ENCODE data around the gene SUPT3H. TPM values are rescaled to one million over a fixed set of nuclear protein-coding genes. Genes with fewer than 3 reads are reported as not detected.

Gene SUPT3H
- total RNA-seq, 1 donor from 2014 or later: 2.6 TPM

DNA sequence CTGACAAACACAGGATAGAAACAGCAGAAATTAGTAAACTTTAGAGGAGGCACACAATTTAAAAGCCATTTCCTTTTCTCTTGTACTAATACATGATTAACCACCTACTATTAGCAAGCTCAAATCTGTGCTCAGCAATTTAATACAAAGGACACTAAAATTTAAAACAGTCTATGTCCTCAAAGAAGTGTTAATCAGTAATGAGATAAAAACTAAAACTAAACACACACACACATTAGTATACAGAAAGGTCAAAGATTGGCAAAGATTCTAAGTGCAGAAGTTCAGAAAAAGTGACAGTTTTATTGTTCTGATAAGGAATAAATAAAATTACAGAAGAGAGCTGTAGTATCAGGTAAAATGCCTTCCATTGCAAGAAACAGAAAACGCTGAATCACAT lies 123.5 kb downstream of the SUPT3H start:
- no peaks in the 10 kb centered on the region for H3K36me3 ChIP-seq
- H3K9me3 ChIP-seq (replicated peaks): no peaks in the 10 kb centered on the region
- H3K4me3 ChIP-seq: no peak overlapping the region
- intact Hi-C loops (cut with micrococcal nuclease): no loop called here
- no peak overlapping the region for H3K27ac ChIP-seq (replicated peaks)
- DNase-seq: no peak
- no peaks in the 10 kb centered on the region for H3K27me3 ChIP-seq (ENCODE audit: low read depth)
- no peak for TF ChIP-seq CTCF (IDR thresholded peaks at IDR 0.05; ENCODE audit: borderline replicate concordance)
- H3K4me1 ChIP-seq: no peaks in the 10 kb centered on the region

GRCh38 chr6:45253453-45253852 lies 124.3 kb downstream of the SUPT3H start:
- Histone ChIP-seq H3K9me3 (replicated peaks) (no peaks in the 10 kb centered on the region), H3K27me3 (ENCODE audit: low read depth) (no peaks in the 10 kb centered on the region), H3K36me3 (no peaks in the 10 kb centered on the region), H3K4me3 (no peak overlapping the region), H3K27ac (replicated peaks) (no peak overlapping the region), H3K4me1 (no peaks in the 10 kb centered on the region)
- intact Hi-C loops (cut with micrococcal nuclease): no loop called here
- DNase-seq: no peak
- no peak for TF ChIP-seq CTCF (IDR thresholded peaks at IDR 0.05; ENCODE audit: borderline replicate concordance)

- Histone ChIP-seq H3K27ac (replicated peaks) (no peak overlapping the region), H3K36me3 (peaks cover 16% of the 10 kb centered on the region), H3K27me3 (ENCODE audit: low read depth) (no peaks in the 10 kb centered on the region), H3K9me3 (replicated peaks) (peaks cover 30% of the 10 kb centered on the region), H3K4me3 (no peak overlapping the region), H3K4me1 (no peaks in the 10 kb centered on the region)
- no peak for DNase-seq
- no peak for TF ChIP-seq CTCF (IDR thresholded peaks at IDR 0.05; ENCODE audit: borderline replicate concordance)
- intact Hi-C loops (cut with micrococcal nuclease): no loop called here
These were observed 146.1 kb downstream of the SUPT3H start for GRCh38 chr6:45231660-45232059.

DNA sequence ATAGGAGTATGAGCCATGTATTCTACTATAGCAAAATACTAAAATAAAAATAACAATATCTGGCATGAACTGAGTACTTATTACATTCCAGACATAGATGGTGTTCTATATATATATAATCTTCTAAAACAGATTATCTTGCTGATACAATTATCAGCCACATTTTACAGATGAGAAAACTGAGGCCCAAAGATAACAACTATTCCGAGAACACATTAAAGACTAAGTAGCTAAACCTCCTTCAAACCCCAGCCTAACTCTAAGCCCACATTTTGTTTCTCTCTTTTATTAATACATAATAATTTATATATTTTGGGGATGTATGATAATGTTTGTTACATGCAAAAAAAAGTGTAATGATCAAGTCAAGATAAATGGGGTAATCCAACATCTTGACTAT lies 148.3 kb downstream of the SUPT3H start:
- no peak for TF ChIP-seq CTCF (IDR thresholded peaks at IDR 0.05; ENCODE audit: borderline replicate concordance)
- Histone ChIP-seq H3K27me3 (ENCODE audit: low read depth) (no peaks in the 10 kb centered on the region), H3K36me3 (peaks cover 16% of the 10 kb centered on the region), H3K4me1 (no peaks in the 10 kb centered on the region), H3K27ac (replicated peaks) (no peak overlapping the region), H3K9me3 (replicated peaks) (peaks cover 30% of the 10 kb centered on the region), H3K4me3 (no peak overlapping the region)
- no peak for DNase-seq
- intact Hi-C loops (cut with micrococcal nuclease): no loop called here

GRCh38 chr6:45226081-45226480 lies 151.7 kb downstream of the SUPT3H start:
- DNase-seq: no peak
- intact Hi-C loops (cut with micrococcal nuclease): no loop called here
- Histone ChIP-seq H3K27me3 (ENCODE audit: low read depth) (no peaks in the 10 kb centered on the region), H3K27ac (replicated peaks) (no peak overlapping the region), H3K36me3 (no peaks in the 10 kb centered on the region), H3K4me1 (no peaks in the 10 kb centered on the region), H3K9me3 (replicated peaks) (peaks cover 6% of the 10 kb centered on the region), H3K4me3 (no peak overlapping the region)
- TF ChIP-seq CTCF (IDR thresholded peaks at IDR 0.05; ENCODE audit: borderline replicate concordance): no peak

- Histone ChIP-seq H3K27me3 (ENCODE audit: low read depth) (no peaks in the 10 kb centered on the region), H3K4me3 (no peak overlapping the region), H3K27ac (replicated peaks) (no peak overlapping the region), H3K36me3 (no peaks in the 10 kb centered on the region), H3K4me1 (no peaks in the 10 kb centered on the region), H3K9me3 (replicated peaks) (peaks cover 11% of the 10 kb centered on the region)
- no peak for DNase-seq
- TF ChIP-seq CTCF (IDR thresholded peaks at IDR 0.05; ENCODE audit: borderline replicate concordance): no peak
- intact Hi-C loops (cut with micrococcal nuclease): no loop called here
These were observed 155.4 kb downstream of the SUPT3H start for GRCh38 chr6:45222380-45222779.
